ENCODE results near the gene HIBADH.
A peak's percentile ranks its signal among the peaks of the same experiment; 100 is the strongest.

Gene HIBADH

DNA sequence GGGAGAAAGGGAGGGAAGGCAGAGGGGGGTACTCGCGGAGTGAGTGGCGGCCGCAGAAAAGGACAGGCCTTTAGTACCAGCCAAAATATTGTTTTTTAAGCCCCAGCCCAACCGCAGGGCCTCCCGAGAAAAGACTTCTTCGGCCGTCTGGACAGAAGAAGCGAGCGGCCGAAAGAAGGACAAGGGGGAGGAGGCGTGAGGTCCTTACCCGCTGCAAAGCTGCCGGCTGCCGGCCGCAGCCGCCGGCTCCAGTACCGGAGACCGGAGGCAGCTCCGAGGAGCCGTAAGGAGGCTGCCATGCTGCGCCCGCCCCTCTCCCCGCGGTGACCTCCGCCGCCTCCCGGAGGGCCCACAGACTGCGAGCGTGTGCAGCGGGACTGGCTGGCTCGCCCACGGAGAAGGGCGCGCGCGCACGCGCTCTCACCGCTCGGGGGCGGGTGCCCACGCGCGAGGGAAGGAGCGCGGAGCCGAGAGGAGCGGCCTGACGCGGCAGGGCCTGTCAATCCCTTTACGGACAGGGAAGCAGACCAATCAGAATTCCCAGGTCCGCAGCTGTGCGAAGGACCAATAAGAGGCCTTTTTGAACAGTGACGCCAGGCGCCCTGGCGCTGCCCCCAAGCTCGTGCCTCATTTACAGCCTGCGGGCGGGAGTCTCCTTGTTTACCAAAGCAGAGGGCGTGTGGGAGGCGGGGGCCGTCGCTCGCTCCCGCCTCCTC, at the start of gene HIBADH:
Gene HIBADH (minus strand): TSS at position 394 of the 716 bp plus-strand sequence. CDS start 95 bp downstream, at position 299.
- peak; percentile 95 for DNase-seq

DNA sequence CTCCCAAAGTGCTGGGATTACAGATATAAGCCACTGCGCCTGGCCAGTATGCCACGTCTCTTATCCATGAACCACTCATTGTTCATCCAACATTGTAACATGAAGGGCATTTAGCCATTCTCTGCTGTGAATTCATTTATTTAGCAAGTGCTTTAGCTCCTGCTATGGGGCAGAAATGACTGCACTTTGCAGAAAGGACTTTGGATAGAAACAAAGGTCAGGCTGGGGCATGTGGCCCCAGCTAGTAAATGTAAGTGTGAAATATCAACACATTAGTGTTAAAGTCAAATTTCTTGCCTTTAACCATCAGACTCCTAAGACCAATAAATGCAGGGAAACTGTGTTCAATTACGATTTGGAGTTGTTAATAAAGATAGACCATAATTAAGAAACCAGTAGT, 49.5 kb upstream of the HIBADH start:
- DNase-seq, result no peak

DNA sequence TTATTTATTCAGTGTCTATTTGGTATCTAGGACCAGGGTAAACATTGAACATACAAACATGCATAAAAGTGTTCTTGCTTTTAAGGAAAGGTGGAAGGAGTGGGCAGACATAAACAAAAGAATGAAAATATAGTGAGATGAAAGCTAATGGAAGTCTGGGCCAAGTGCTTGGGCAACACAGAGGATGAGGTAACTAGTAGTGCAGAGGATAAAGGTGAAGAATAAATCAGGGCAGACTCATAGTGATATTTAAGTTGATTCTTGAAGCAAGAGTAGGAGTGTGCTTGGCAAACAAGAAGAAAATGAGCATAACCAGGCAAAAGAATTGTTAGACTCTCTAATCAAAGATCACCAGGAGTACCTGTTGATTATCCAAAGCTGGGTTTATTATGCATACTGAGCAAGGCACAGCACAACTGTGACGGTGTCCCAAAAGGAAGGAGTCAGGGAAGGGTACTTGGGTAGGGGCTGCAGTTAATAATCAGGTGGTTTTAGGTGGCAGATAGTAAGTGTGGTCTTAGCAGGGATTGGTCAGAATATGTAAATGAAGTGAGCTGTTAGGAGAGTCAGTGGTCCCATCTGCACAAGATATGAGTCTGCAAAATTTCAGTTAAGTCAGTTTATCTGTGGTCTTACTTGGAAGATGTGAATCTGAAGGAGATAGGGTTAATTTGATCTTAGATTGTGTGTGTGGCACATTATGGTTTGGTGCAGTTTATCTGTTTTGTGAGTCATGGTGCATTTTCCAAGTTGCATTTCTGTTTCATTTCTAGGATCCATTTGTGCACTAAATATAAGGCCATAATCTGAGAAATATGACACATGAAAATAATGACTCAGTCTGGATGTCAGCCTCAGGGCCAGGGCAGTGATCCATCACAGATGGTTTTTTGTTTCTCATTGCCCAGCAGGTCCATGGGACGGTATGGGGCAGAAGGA, 46.7 kb upstream of the HIBADH start:
- no peak for DNase-seq

DNA sequence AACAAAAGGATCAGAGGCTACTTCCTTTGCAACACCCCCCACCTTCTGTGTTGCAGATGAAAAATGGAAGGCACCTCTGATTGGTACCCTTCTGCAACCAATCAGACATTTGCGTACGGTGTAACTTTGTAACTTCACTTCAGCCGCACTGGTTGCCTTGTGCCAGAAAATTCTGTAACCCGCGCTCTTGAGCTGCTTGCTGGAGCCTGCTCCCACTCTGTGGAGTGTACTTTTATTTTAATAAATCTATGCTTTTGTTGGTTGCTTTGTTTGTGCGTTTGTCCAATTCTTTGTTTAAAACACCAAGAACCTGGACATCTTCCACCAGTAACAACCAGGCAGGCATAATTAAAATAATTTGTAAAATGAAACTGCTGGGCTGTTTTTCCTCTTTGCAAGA, 45.8 kb upstream of the HIBADH start:
- DNase-seq, result no peak

DNA sequence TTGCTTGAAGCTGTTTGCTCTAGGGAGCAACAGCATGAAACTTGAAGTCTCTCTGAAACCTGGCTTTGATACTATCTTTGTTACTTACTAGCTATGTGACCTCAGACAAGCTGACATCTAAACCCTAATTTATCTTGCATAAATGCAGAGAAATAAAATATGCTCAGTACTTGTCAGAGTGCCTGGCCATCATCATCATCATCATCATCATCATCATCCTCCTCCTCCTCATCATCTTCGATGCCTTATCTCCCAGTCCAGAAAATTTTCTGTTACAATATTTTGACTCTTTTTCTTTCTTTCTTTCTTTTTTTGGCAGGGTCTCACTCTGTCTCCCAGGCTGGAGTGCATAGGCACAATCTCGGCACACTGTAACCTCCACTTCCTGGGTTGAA, 42.5 kb upstream of the HIBADH start:
- DNase-seq, result no peak

DNA sequence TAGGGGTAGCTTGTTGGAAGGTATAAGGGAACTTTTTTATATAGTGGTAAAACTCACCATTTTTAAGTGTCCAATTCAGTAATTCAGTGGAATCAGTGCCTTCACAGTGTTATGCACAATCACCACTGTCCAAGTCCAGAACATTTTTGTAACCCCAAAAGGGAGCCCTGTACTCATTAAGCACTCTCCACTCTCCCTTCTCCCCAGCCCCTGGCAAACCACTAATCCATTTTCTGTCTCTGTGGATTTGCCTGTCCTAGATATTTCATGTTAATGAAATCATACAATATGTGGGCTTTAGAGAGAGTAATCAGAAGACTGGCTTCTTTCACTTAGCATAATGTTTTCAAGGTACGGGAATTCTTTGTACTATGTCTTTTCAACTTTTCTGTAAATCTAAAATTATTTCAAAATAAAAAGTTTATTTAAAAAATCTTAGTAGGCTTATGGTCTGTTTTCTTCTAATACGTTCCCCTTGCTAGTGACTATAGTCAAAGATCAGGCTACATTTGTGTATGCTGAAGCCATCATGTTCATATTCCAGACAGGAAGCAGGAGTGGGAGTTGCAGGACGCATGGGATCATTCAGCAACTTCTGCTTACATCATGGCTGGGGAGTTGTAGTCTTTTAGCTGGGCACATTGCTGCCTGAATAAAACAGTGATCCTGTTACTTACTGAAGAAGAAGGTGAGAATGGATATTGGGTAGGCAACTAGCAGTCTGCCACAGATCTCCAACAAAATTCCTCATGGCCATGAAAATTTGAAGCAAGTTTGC, 41.9 kb upstream of the HIBADH start:
- DNase-seq, result no peak

DNA sequence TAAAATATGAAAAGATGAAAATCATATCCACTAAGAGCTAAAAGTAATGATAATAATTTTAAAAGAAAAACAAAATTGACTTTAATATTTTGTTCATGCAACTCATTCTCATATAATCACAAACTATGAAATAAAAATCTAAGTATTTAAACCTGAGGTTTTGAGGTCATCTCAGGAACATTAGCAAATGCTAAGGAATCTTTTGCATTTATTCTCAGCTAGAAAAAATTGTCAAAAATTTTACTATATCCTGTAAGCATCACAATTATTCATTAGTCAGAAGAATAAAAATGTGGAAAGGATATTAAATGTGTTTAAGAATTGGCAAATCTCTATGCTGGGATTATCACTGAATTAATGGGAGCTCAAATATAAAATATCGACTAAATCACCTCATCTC, 40.5 kb upstream of the HIBADH start:
- DNase-seq, result no peak

DNA sequence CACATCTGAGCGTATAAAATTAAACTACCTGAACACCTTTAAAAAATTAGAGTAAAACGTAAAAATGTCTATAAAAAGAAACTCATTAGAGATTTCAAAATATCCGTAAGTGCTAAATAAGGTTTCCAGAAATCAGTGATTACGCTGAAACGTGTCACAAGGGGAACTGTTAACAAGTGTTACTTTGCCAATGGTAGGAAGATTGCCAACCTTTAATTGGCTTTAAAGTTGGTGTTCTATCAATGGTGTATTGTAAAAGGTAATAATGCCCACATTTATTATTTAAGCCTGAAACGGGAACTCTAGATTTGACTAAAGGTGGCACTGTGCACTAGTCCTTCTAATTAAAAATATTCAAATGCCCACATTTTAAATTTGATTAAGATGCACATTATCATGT, 37.8 kb upstream of the HIBADH start:
- no peak for DNase-seq

DNA sequence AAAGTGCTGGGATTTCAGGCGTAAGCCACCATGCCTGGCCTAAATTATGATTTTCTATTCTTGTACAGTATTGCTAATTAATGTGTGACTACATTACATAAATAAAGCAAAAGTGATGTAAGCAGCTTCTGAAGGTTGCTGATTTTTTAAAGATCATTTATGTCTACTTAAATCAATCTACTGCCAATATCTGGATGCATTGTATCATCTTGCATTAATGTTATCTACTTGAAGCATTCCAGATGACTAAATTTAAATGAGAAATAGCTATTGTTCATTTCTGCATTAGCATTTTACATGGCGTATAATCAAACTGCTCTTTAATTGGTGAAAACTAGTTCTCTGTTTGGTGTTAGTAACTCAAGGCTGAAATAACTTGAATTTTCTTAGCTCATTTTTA, 37.1 kb upstream of the HIBADH start:
- no peak for DNase-seq

DNA sequence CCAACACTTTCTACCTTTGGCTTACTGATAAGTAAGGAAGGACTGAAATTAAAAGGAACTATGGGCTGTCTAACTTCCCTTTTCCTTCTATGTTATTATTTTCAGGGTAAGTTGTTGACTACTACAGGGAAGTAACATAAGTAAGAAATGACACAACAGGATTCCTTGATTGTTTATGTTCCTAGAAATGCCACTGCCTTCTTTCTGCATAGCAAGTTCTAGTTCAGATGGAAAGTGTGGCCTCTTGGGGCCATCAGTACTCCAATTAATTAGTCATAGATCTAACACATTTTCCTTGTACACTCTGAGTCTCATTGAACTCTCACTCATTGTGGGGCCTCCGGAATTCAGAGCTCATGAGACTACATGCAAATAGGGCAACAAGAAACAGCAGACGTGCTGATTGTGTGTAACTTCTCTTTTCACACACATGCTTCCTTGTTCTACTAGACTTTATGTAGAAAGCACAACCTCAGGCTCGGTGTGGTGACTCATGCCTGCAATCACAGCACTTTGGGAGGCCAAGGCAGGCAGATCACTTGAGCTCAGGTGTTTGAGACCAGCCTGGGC, 35.3 kb upstream of the HIBADH start:
- no peak for DNase-seq

DNA sequence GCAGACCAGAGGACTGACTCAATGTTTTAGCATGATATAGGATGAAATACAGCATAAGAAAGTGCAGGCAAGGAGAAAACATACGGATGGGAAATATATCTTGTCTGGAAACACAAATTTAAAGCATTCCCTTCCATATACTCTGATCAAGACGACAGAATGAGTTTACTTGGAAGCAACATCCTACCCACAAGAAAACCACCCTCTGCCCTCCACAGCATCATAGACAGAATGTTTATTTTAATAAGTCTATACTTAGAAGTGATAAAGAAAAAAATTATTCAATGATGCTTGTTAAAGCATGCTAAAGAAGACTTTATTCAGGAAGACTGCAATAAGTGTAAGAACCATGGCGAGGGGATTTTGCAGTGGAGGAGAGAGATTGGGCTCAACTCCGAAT, 32.4 kb upstream of the HIBADH start:
- no peak for DNase-seq

DNA sequence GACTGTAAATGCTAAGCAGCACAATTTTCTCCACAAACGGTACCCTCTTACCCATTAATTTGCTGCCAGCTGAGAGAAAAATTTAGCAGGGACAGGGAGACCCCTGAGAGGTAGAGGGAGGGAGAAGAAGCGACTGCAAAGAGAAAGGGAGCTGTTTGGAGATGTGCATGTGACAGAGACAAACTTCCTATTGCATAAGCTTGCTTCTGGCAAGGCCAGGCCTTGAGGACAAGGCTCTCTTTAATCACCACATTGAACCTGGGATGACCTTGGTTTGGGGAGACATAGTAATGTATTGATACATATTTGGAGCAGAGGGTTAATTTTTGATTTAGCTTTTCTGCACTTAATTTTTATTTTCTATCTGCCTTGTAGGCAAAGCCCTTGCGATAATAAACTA, 31.1 kb upstream of the HIBADH start:
- DNase-seq, result no peak

DNA sequence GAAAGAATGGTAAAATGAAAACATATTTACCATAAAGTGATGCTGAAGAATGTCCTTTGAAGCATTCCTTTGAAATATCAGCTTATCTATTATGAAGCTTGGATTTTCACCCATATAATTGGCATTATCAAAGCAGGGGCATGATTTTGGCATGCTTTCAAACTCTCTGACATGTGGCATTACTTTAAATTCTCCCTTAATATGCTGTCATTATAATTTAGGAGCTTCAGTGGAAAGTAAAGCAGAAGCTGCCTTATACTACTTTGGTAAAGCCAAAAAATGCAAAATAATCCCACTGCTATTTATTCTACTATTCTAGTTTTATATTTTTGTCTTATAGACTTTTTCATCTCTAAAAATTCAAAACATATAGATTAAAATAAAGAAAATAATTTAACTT, 28.0 kb upstream of the HIBADH start:
- no peak for DNase-seq

DNA sequence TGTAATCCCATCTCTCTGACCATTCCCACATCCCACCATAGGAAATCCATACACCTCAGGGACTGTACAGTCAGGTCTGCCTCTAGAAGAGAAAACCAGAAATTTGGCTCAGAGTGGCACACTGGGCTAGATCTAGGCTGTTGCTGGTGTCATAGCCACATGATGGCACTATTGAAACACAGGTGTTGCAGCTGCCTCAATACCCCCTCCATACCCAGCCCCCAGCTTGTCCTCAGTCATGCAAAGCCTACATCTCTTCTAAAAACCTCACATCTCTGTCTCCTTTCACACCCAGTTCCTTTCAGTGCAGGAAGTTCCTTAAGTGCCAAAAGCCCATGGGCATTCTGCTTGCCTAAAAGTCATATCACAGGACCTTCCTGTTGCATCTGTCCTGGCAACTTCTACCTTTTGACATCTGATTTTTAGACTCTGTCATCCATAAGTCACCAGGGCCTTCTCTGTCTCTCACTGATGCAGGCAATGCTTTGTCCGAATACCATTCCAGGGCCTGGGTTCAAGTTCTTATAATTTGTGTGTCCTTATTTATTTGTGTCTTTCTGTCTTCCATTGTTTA, 27.0 kb upstream of the HIBADH start:
- DNase-seq, result no peak

DNA sequence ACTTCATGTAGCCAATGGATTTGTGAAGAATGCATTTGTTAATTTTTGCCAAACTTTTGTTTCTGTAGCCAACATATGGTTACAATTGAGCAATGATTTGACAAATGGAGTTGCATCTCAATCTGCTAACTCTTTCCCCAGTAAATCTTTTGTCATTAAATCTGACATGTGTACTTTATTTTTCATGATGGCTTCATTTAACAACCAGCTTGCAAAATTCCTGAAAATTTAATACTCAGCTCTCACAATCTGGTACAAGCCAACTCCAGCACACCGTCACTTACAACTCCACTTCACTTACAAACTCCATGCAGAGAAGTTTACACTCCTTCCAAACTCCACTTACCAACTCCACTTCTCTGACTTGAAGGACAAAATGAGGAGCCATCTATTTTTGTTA, 26.5 kb upstream of the HIBADH start:
- no peak for DNase-seq

DNA sequence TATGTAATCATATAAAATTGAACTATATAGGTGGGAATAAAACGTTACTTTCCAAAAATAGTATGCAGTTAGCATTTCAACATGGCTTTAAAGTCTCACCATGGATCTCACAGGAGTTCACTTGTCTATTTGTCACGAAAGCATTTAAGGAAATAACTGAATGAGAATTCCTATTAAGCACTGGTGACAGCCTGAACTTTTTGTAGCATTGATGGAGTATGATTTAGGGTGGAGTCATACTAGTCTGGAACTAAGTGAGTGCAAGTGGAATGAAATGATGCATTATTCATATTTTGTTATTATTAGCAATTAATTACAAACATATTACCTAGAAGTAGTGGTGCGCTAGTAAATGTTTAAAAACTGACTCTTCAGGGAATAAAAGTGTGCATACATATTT, 26.0 kb upstream of the HIBADH start:
- no peak for DNase-seq

DNA sequence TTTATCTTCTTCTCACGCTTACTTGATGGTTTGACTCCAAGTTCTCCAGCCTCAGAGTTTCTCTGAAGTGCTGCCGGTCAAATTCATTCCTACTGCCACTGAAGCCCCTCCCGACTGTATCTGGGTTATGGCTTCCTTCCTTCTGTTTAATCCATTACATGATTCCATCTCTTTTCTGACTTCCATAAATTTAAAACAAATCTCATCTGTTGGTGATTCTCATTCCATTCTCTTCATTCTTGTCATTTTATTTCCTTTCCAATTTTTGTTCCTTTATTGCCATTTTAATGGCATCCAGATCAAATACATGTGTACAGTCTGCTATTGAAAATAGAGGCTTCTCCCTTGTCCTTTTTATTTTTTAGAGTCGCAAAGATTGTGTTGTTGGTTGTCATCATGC, 25.4 kb upstream of the HIBADH start:
- no peak for DNase-seq

DNA sequence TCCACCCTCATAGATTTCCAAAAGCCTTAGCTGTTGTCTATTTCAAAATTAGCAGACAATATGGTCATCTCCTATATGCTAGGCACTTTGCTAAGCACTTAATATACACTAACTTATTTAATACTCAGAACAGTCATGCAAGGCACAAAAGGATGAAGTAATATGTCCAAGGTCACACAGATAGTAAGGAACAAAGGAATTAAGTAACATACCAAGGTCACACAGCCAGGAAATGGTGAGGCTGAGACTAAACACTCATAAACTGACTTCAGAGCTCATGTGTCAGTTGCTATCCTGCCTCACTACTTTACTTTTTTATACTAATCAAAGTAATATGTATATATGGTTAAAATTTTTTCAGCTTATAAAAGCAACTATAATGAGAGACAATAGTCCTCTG, 23.6 kb upstream of the HIBADH start:
- no peak for DNase-seq

DNA sequence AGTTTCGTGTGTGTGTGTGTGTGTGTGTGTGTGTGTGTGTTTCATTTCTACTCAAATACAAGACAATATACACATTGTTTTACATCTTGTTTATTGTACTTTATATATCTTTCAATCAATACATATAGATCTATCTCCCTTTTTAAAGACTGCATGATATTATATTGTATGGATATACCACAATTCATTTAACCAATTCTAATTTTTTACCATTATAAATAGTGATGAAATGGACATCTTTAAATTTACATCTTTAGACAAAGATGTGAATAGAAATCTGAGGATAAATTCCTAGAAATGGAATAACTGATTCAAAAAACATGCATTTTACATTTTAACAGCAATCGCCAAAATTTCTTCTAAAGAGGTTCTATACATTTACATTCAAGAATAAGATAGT, 23.2 kb upstream of the HIBADH start:
- DNase-seq, result no peak

DNA sequence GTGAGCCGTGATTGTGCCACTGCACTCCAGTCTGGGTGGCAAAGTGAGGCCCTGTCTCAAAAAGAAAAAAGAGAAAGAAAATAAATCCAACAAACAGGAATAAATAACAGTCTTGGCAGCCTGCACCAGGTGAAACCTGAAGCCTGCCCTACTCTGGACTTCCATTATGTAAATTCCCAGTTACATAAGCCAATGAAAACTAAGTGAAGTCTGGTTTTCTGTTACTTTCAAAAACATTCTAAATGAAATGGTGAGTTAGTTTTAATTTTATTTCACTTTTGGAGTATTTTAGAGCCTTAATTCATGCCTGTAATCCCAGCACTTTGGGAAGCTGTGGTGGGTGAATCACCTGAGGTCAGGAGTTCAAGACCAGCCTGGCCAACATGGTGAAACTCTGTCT, 22.5 kb upstream of the HIBADH start:
- no peak for DNase-seq

DNA sequence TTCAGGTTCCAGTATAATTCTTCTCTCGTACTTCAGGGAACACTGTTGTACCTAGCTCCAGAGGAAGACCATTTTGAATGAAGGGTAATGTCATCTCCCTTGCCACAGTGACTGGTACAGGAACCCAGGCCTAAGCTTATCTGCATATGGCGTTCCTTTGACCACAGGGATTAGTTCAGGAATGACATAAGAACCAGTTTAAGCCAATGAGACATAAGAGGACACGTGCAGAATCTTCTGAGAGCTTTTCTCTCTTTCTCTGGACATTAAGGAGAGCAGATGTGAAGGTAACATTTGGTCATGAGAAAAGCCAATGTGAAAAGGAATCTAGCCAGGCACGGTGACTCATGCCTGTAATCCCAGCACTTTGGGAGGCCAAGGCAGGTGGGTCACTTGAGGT, 21.8 kb upstream of the HIBADH start:
- no peak for DNase-seq

DNA sequence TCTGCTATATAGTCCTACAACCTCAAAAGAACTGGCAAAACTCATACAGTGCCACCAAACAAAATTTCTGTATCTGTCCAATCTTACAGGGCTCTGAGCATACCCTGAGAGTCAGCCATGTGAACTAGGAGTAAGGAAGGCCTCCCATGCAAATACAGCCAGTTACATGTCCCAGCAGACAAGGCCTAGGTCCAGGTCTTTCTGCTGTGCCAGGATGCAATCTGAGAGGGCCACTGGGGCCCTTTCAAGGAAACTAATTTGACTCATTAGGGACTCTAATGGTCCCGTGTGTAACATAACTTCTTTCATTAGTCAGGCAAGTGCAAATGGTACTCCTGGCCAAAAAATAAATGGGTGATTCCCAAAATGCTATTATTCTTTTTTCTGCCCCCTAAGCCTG, 17.9 kb upstream of the HIBADH start:
- DNase-seq, result no peak
